Activated CD4-positive, alpha-beta T cell treated with anti-CD3 and anti-CD28 coated beads, Interleukin-2, amount 50 U/mL, for 24 hours (primary cell): ENCODE data around the gene CDH13.

Experiments
- DNase-seq, 2 donors: peaks; one replicate each; pipeline ENCODE4 v3.0.0-alpha.2; 2020; ENCODE audit warnings: low read depth in 1 of 2, low spot score in 1 of 2

The CDH13 gene

DNA sequence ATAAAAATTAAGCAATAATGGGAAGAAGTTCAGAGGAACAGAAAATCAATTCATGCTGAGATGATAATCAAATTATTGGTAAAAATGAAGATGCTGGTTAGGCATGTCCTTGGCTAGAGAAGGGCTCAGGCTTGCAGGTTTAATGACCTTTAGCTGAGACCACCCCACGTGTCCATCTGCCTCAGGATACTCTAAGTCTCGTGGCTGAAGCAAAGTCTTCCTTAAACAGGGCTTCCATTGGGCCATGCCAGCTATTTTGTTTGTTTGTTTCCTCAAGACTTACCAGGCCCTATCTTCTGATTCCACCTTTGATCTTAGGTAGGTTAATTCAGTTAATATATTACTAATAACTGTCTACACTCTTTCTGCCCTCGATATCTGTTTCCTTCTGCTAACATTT, 366.0 kb downstream of the CDH13 start:
- DNase-seq: no peak

- no peak for DNase-seq
These were observed 366.6 kb downstream of the CDH13 start for GRCh38 chr16:82993415-82993814.

- DNase-seq: no peak
These were observed 367.2 kb downstream of the CDH13 start for GRCh38 chr16:82993926-82994325.

DNA sequence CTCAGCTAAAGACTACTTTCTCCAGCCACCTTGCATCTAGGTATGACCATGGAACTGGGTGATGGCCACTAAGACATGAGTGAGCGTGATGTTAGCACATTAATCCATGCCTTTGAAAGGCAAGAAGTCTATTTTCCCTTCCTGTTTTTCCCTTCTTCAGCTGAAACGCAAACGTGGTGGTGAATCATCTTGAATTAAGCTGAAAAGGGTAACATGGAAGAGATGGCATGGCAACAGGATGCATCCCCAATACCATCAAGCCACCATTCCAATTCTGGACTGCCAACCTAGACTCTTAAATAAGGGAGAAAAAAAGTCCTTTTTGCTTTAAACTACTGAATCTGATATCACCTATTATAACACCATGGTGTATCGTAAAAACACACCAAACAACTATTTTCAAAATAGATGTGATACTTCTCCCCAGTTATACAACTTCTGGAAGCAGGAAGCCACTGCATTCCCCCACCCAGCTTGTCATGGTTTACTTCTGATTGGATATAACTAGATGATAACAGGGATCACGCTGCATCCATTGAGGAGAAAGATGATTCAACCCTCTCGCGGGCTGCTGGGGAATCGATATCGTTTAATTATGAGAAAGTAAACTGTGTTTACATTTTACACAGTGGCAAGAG, 368.6 kb downstream of the CDH13 start:
- no peak for DNase-seq

GRCh38 chr16:82995924-82996441, 369.2 kb downstream of the CDH13 start:
- DNase-seq: no peak

GRCh38 chr16:82996814-82997213, 370.0 kb downstream of the CDH13 start:
- DNase-seq: no peak

- no peak for DNase-seq
These were observed 372.9 kb downstream of the CDH13 start for GRCh38 chr16:82999711-83000110.

GRCh38 chr16:83002351-83003334, 375.9 kb downstream of the CDH13 start:
- no peak for DNase-seq

DNA sequence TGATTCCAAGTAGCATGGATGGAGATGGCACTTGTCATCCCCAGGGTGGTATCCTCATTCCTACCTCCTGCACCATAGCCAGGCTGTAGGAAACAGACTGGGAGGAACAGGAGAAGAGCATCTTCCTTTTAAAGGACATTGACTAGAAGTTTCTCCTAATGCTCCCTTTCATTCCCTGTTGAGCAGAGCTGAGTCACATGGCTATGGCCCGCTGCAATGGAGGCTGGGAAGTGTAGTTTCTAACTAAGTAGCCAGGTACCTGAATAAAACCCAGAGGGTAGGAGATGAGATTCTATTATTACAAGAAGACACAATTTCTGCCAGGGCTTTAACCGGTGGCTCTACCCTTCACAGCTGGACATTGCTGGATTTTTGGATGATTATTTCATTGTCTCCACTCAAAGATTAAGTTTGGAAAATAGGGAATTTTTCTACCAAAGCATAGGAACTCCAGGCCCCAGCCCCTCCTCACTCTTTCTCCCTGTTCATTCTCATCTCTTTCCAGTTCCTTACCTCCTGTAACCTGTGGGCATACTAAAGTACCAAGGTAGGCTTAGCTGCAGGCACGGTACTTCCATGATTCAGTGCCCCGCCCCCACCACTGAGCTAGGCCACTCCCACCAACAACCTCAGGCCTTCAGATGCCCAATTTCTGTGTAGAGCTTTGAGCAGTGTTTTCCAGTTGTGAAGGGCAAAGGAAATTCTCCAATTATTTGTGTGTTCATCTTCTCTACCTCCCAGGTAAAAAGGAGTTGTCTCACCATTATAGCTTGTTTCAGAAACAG, 378.3 kb downstream of the CDH13 start:
- DNase-seq: no peak

DNA sequence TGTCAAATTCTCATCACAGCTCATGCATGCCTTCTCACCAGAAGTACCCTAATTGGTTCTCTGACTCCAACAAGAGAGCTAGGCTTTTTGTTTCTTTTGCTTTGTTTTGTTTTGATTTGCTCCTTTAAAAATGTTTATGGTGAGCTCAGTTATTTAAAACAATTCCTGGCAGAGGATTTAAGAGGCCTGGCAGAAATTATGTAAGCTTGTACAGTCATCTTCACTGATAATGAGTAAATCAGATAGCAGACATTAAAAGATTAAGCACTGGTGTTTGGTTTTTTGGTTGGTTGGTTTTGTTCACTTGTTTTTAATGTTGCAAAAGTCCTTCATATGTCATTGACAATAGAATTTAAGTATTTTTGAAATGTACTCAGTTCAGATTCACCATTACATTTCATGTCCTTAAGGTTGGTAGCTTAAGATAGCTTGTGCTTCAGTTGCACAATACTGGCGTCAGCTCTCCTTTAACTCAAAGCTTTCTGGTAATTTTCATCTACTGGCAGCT, 378.9 kb downstream of the CDH13 start:
- DNase-seq: no peak

DNA sequence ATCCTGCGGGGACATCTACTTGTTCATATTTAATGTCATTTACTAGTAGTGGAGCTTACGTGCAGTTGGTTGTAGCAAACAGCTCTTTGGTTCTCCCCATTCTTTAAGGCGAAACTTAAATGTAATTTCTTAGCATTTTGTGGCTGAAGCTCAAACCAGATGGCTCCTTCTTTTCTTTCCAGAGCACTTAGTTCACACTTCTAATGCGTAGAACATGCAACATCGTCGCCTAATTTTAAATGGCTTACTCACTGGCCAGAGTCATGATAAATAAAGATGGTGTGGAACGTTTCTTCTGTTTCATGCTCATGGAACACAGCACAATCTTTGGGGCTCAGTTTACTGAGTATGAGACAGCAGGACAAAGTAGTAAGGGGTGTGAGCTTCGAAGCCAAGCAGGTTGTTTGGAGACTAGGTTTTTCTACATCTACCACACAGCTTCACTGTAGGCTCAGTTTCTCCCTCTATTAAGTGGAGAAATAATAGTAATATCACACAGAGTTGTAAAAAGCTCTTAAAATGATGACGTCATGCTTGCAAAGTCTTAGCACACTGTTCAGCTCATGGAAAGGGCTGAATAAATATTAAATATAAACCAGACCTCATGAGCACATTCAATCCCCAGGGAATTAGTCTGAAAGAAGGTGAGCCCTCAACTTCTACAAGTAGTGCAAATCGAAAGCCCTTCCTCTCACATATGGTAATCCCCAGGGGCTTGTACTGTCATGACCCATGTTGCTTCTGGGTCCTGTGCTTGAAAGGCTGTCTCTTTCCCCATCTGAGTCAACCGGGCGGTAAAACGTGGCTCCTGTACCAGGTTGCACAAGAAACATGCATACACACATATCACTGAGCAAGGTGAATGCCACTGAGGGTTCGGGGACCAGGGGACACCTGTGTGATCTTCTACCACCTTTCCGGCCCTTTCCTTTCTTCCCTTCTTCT, 384.3 kb downstream of the CDH13 start:
- DNase-seq: no peak

DNA sequence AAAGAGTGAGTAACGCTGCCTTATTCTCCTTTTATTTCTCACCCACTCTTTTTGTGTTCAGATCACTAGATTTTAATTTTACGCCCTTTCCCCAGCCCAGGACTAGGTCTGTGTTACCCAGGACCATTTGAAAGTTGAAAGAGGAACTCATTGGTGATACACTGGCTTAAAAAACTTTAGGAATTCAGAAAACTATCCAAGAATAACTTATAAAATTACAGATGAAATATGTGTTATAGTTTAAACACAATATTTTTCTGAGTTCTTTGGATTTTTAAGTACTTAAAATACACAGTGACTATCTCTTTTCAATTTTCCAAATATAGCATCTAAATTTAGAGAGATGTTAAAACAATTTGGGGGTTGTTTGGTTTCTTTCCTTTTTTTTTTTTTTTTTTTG, 385.2 kb downstream of the CDH13 start:
- no peak for DNase-seq

- DNase-seq: no peak
These were observed 386.3 kb downstream of the CDH13 start for GRCh38 chr16:83013071-83013470.

GRCh38 chr16:83019963-83020362, 393.2 kb downstream of the CDH13 start:
- no peak for DNase-seq

- DNase-seq: no peak
These were observed 394.3 kb downstream of the CDH13 start for GRCh38 chr16:83021045-83021444.

DNA sequence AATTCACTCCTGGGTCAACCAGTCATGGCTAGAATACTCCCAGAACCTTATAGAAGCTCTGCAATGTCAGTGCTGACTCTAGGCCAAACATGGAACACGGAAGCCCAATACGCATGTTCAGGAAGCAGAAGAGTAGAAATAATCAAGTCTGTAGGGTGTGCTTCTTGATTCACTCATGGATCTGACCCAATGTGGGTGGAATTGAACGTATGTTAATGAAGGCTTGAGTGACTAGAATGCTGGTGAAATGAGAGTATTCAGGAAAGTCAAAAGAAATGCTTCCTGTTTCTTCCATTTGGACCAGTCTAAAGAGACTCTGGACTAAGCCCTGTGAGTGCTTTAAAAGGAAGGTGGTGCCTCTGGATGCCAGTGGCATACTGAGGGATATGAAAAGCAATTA, 395.0 kb downstream of the CDH13 start:
- no peak for DNase-seq

DNA sequence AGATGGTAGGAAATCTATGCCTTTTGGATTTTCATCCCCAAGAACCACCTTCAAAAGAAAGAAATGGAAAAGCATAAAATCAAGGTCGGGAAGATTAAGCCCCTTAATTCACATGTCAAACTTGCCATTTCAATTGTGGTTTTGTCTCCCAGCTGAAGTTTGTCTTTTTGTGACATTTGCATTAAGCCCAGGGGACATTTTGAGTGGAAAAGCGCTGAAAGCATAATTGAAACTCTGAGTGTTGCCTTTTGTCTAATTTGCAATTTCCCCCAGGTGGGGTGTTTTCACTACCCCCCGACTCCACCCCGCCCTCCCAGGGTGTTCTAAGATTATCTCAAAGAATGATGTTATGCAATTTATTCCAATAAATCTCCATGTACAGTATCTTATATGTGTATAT, 396.2 kb downstream of the CDH13 start:
- DNase-seq: no peak

GRCh38 chr16:83023640-83024039, 396.9 kb downstream of the CDH13 start:
- no peak for DNase-seq

GRCh38 chr16:83027973-83028372, 401.2 kb downstream of the CDH13 start:
- DNase-seq: no peak

DNA sequence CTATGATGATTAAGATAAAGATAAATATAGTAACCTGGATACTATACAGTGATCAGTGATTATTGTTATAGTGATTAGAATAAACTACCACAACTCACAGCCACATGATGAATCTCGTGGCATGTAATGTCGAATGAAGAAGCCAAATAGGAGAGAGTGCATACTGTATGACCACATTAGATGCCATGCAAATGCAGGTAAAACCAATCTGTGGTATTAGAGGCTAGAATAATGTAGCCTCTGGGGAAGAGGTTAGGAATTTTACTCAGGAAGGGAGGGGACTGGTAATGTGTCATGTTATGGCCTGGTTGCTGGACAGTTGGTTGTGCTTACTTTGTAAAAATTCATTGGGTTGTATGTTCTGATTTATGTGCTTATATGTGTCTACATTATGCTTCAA, 402.7 kb downstream of the CDH13 start:
- no peak for DNase-seq
